Dermis microvascular lymphatic vessel endothelial cell (primary cell): Measurements from ENCODE around the gene ZNF287. TPM values are rescaled to one million over a fixed set of nuclear protein-coding genes. Genes with fewer than 3 reads are reported as not detected.
"Not testable (repeated sequence)": the region's sequence is repeated elsewhere in the genome, so short reads cannot be mapped to it uniquely, and the experiment has no call there.

Source experiments
- DNase-seq, 2 donors: peaks; one replicate each; pipeline versions ENCODE4 v3.0.0 to v3.0.0-alpha.2; 2010; ENCODE audit warnings: low read depth in 2 of 2
- total RNA-seq: library from RNA; depleted of rRNA; stranded (reverse); fragments of >200 nt; gene quantifications from 2 replicates; pipeline ENCODE4 v1.2.1, GENCODE V29; 2014

ZNF287 gene
- 1.8 and 2.5 TPM in 2 replicates for total RNA-seq

DNA sequence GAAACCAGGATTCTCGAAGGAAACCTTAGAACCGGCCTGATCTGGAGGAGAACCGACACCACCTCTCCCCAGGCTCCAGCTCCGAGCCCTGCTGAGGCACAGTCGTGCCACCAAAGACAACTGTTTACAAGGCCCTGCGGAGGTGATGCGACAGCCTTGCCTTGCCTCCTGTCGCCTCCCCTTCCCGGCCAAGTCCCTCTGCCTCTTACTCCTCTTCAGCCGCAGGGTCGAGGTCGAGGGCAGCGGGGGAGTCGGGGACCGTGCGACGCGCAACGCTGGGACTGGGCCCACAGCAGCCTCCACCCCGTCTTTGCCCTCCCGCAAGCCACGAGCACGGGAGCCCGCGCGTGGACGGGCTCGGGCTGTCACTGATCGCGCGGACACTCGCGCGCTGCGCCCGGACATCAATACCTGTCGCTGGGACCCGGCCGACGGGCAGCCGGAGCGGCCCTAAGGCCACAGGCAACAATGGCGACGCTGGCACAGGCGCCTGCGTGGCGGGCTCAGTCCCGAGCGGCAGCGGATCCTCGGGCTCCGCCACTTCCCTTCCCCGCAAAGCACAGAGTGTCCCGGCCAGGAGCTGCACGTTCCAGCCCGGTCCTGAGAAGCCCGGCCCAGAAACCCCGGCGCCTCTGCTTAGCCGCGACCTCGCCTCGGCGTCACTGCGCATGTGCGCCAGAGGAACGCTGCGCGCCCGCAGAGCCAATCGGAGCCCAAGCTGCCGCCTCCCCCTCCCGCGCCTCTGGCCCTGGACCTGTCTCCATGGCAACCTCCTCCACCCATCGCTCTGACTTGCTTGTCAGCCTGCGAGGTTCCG, at the start of gene ZNF287:
ZNF287 (minus strand) TSS at position 664 of the 817 bp plus-strand sequence. CDS start 1,473 bp downstream, outside the sequence.
- peak; percentile 73 to 87 for DNase-seq

DNA sequence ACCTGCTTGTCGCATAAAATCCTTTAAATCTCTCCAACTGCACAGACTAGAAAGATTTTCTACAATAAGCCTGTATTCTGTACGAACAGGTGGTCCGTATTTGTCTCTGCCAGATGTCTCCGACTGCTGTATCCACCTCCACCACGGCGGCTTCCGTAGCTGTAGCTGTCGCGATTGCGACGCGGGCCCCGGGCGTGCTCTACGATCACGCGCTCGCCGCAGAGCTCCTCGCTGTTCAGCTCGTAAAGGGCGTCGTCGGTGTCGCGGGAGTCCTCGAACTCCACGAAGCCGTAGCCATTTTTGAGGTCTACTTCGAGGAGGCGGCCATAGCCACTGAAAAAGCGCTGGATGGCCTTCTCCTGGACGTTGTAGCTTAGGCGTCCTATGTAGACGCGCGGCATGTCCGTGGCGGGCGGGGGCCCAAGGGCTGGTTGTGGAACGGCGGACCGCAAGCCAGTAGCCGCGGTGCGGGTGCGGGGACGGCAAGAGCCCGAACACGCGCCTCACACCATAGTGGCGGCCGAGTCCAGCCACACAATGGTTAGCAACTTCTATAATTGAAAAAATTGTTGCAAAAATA, 48.6 kb upstream of the ZNF287 start:
- DNase-seq, result no peak

DNA sequence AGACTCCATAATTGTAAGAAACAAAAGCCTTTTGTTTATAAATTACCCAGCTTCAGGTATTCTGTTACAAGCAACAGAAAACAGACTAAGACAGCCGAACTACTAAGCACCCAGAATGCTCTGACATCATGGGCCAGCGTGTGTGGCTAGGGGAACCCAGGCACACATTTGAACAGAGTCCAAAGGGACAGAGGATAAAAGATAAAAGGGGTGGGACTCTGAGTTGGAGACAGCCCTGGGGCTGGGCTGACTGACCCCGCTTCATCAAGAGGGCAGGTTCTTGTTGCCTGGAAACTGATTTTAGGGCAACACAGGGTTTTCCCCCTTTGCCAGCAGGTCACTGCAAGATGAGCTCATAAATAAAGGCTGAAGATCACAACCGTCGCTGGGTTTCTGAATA, 30.5 kb upstream of the ZNF287 start:
- no peak for DNase-seq

DNA sequence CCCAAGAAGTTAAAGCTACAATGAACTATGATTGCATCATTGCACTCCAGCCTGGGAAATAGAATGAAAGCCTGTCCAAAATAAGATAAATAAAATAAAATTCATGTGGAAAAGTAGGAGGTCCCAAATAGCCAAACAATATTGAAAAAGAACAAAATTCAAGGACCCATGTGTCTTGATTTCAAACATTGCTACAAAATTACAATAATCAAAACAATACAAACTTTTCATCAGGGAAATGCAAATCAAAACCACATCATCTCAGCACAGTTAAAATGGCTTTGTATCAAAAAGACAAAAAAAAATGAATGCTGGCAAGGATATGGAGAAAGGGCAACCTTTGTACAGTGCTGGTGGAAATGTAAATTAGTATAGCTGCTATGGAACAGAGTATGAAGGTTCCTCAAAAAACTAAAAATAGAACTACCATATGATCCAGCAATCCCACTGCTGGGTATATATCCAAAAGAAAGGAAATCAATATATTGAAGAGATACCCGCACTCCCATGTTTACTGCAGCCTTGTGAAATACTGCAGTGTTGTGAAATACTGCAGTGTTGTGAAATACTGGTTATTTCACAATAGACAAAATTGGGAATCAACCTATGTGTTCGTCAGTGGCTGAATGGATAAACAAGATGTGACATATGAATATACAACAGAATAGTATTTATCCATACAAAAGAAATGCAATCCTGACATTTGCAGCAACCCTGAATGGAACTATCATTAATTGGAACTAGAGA, 24.5 kb upstream of the ZNF287 start:
- DNase-seq, result no peak

DNA sequence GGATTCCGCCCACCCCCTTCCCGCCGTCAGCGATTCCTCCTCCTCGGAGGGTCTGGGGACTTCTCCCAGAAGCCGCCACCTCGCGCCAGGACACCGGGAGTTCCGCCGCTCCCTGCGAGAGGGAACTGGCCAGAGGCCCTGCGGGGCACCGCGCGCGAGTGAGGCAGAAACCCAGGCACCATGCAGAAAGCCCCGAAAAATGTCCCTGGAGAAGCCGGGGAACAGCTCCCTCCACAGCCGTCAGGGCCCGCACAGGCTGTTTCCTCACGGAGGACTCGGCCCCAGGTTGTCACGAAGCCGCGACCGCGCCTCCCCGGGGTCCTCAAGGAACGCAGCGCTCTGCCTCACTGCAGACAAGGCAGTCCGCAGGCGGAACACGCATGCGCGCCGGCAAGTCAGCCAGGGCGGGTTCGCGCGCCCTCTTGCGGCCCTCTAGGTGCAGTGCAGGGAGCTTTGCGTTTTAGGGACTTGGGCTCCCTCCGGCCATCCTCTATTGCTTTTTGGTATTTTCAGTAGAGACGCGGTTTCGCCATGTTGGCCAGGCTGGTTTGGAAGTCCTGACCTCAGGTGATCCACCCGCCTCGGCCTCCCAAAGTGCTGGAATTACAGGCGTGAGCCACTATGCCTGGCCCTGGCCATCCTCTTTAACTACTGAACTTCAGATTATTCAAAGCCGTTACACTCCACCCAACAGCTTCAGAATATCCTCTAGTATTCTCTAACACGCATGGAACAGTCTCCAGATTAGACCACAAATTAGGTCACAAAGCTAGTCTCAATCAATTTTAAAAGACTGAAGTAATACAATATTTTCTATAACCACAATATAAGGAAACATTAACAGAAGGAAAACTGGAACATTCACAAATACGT, 20.3 kb upstream of the ZNF287 start:
- DNase-seq, result peak; percentile 52 to 83

DNA sequence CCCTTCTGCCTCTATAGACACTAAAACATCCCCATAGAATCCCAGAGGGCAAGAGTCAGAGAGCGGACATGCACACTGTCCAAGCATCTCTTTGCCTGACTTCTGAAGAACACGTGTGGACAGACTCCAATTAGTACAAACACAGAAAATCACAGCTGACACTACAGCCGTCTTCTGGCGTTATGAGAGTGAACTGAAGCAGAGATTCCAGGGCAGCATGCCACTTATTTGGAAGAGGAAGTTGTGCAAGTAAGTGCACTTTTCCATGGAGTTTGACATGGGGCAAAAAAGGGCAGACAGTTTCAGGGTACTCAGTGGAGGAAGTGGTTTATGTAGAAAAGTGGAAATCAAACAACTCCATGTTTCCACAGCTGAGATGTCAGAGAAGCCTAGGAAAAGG, 16.8 kb upstream of the ZNF287 start:
- DNase-seq, result no peak

DNA sequence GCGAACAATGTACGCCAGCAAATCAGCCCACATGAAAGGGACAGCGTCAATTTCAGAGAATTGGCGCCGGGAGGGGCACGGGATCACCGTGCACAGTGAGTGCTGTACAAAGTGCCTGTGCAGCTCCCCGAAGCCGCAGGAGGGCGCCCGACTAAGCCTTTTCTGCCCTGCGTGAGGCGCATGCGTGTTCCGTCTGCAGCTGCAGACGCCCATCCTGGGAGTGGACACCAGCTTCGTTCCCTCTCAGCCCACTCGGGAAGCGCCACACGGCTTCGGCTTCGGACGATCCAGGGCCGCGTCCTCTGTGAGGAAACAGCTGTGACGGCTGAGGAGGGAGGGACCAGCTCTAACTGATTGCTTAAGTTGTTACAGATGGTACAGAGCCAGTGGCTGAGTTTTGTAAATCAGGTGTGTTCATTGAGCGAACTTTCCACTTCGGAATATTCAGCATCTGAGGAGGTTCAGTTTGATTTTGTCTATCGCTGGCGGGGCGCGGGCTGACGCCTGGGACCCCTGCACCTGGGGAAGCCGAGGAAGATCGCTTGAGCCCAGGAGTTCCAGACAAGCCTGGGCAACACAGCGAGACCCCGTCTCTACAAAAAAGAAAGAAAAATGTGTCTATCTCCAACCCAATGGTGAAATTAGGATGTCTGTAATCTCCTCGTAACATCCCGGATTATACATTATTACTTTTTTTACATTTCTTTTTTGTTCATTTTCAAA, 15.4 kb upstream of the ZNF287 start:
- peak; percentile 70 to 88 for DNase-seq

DNA sequence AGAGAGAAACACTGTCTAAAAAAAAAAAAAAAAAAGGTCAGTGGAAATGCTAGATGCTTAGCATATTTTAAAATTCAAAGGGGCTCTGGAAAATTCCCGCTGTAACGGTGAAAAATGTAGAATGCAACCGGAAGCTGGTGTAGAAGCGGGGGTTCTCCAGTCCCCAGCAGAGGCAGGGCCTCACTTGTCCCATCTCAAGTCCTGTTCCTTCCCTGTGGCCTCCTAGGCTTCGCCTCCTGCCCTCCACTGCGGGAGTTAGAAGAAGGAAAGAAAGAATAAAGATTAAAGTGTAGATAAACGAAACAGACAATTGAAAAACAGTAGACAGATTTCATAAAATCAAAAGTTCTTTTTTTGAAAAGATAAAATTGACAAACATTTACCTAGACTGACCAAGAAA, 14.8 kb upstream of the ZNF287 start:
- no peak for DNase-seq

DNA sequence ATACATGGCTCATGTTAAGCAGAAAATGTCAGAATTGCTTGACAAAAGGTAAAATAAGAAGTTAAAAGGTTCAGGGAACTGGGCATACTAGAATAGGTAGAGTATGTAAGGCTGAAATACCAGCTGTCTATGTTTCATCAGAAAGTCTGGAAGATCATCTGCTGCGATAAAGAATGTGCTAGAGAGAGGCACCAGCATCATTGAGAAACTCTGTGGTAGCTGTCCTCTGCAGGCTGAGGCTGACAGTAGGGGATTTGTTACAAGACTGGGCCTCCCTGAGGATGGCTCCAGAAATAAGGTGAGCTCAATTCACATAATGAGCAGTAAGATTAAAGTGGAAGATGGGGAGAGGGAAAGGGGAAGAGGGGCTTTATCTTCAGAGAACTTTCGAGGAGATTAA, 4.5 kb upstream of the ZNF287 start:
- DNase-seq, result no peak

DNA sequence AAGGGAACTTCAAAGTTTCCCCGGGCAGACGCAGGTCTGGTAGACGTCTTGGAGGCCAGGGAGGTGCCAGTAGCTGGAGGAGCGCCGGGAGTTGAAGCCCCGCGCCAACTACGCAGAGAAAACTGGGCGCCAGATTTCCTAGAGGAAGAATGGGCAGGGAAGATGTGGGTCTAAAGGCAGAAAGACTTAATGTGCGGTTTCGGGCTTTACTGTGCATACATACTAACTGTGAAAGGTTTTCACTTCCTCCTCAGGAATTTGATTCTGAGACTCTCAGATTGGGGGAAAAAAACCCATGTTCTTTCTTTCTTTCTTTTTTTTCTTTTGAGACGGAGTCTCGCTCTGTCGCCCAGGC, 331 bp upstream of the ZNF287 start:
- DNase-seq, result no peak

DNA sequence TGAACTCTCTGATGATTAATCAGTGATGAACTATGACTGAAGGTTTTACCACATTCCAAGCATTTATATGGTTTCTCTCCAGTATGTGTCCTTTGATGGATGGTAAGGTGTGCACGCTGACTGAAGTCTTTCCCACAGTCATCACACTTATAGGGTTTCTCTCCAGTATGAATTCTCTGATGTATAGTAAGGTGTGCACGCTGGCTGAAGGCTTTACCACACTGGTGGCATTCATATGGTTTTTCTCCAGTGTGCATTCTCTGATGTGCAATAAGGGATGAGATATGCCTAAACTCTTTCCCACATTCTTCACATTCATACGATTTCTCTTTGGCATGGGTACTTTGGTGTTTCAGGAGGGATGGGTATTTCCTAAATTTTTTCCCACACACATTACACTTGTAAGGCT, 16.4 kb downstream of the ZNF287 start:
- no peak for DNase-seq

DNA sequence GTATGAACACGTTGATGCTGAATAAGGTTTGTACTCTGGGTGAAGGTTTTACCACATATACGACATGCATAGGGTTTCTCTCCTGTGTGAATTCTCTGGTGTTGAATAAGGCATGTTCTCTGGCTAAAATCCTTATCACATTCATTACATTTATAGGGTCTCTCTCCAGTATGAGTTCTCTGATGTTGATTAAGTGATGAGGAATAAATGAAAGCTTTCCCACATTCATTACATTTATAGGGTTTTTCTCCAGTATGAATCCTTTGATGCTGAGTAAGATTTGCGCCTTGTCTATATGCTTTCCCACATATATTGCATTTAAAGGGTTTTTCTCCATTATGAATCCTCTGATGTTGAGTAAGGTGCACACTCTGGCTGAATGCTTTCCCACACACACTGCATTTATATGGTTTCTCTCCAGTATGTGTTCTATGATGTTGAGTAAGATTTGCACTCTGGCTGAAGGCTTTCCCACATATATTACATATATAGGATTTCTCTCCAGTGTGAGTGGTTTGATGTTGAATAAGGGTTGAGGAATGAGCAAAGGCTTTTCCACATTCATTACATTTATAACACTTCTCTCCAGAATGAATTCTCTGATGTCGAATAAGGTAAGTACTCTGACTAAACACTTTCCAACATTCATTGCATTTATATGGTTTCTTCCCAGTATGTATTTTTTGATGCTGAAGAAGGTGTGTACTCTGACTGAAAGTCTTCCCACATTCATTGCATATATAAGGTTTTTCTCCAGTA, 16.9 kb downstream of the ZNF287 start:
- no peak for DNase-seq

DNA sequence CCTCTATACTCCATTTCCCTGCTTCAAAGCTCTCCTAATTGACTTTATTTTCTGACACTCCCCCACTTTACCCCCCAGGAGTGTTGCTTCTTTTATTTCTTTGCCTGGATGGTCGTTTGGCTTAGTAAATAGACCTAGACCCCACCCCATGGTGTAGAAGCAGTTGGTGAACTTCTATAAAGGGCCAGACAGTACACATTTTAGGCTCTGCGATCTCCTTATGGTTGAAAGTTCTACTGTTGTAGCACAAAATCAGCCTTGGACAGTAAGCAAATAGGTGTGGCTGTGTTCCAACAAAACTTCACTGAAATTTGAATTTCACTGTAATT, 31.9 kb downstream of the ZNF287 start:
- no peak for DNase-seq

DNA sequence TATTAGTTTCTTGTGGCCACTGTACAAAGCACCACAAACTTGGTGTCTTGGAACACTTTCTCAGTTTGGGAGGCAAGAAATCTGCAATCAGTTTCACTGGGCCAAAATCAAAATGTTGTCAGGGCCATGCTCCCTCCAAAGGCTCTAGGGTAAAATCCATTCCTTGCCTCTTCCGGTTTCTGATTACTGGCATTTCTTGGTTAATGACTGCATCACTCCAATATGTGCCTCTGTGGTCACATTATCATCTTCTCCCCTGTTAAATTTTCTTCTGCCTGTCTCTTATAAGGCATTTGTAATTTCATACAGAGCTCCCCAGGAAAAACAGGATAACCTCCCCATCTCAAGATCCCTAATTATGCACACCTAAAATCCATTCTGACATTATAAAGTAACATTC, 34.8 kb downstream of the ZNF287 start:
- no peak for DNase-seq

DNA sequence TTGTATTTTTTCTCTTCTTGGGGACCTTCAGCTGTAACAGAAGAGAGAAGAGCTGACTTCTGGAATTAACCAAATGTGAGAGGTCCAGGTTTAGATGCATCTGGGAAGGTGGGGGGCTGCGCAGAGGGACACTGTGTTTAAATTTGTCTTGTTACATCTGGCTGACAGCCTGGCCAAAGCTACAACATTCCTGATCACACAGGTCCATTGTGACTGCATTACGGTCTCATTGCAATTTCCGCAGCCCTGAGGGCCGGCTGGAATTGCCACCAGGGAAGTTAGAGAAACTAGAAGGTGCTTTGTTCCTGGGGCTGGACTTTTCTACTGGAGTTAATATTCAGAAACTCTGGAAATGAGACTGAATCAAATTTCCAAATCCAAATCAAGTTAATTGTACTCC, 39.1 kb downstream of the ZNF287 start:
- DNase-seq, result no peak

DNA sequence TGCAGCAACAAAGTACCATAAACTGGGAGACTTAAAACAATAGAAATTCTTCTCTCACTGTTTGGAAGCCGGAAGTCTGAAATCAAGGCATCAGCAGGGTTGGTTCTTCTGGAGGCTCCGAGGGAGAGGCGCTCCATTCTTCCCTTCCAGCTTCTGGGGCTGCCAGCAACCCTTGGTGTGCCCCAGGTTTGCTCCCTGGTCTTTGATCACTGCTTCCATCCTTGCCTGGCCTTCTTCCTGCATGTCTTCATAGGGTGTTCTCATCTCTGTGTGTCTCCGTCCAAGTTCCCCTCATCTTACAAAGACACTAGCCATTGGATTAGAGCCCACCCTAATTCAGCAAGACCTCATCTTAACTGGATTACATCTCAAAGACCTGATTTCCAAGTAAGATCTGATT, 41.7 kb downstream of the ZNF287 start:
- DNase-seq, result no peak

DNA sequence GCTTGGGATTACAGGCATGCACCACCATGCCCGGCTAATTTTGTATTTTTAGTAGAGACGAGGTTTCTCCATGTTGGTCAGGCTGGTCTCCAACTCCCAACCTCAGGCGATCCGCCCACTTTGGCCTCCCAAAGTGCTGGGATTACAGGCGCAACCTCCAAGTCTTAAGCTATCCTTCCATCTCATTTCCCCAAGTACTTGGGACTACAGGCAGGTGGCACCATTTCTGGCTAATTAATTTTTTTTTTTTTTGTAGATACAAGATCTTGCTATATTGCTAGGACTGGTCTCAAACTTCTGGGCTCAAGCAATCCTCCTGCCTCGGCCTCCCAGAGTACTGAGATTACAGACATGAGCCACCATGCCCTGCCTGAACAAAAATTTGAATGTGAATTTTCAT, 43.4 kb downstream of the ZNF287 start:
- DNase-seq, result not testable (repeated sequence)

DNA sequence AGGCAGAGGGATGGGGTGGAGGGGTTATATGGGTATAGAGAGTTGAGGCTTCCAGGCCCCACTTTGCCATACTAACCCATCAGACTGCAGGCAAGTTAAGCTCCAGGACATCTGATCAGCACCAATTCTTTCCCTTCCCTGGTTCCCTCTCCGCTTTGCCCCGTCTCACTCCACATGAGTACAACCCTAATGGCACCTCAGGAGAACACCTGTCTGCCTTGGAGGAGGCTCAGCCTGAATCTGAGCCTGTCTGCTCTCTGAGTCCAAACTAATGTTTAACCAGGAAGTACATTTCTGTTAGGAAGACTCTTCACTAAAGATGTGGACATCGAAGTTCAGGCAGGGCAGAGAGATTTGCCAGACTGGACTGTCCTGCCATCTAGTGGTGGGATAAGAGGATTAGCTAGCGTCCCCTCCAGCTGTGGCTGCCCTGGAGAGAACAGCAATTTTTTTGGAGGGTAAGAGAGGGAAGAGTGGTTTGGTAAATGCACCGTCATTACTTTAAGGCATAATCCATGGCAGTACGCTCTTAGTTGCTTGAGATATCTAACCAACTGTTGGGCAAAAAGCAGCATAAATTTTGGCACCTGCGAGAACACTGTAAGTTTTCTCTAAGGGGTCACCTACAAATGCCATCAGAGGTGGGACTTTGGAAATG, 47.8 kb downstream of the ZNF287 start:
- DNase-seq, result peak; percentile 82 to 88

DNA sequence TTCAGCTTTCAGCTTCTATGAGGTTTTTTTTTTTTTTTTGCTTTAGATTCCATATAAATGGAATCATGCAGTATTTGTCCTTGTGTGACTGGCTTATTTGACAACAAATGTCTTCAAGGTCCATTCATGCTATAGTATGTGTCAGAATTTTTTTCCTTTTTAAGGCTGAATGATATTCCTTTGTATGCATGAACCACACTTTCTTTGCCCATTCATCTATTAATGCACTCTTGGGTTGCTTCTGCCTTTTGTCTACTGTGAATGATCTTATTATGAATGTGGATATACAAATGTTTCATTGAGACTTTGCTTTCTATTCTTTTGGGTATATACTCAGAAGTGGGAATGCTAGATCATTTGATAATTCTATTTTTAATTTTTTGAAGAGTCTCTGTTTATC, 50.0 kb downstream of the ZNF287 start:
- DNase-seq, result no peak

DNA sequence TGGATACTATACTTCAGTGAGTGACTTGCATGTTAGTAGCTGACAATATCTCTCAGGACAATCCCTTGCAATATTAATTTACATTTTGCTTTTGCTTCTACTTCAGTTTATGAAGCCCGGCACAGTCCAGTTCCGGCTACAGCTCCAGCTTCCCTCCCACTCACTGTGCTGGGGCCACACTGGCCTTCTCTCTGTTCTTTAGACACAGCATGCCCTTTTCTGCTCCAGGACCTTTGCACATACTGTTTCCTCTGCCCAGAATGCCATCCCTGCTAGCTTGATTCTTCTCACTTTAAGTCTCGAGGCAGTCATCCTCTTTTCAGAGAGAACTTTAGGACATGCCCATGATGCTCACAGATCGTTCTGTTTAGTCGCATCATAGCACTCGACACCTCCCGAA, 51.5 kb downstream of the ZNF287 start:
- no peak for DNase-seq
